ENCODE measurements around the gene C12orf75.
"Not testable (repeated sequence)": the region's sequence is repeated elsewhere in the genome, so short reads cannot be mapped to it uniquely, and the experiment has no call there.

Gene C12orf75

GRCh38 chr12:105330283-105330930 is at the start of gene C12orf75:
Gene C12orf75 (plus strand): TSS chr12:105330691. CDS start chr12:105330892, 201 bp downstream.
- peak; percentile 75 to 84 for DNase-seq (ENCODE audit: low read depth in 2 of 2)

- DNase-seq (ENCODE audit: low read depth in 2 of 2), result no peak
Observed at GRCh38 chr12:105280966-105281693, 49.4 kb upstream of the C12orf75 start.

DNA sequence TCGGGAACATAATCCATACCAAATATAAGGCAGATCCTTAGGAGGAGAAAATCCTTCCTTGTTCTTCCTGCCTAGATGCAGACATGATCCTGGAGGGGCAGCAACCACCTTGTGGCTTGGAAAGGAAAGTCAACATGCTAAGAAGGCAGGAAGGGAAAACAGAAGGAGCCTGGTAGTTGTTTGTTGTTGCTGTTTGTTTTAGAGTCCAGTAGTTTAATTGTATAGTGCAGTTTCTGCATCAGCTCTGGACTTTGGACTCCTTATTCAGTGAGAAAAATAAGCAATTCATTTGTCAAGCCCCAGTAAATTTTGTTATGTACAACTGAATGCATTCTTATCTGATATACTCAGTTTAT is 48.8 kb upstream of the C12orf75 start:
- DNase-seq (ENCODE audit: low read depth in 2 of 2), result no peak

DNA sequence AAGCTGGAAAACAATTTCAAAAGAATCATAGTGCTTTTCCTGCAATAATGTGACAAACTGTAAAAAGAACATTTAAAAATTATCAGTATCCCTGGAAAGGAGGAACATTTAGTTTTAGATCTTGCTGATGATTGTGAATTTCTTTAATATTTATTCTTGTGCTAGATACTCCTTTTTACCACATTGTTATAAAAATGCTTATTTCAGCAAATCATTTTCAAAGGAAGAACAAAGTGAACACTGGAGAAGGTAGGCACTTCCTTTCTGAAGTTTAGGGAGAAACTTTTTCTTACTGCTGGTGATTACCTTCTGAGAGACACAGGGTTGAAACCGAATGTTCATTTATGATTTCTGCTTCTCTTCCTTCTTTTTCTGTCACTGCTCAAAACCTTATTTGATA is 45.1 kb upstream of the C12orf75 start:
- DNase-seq (ENCODE audit: low read depth in 2 of 2), result no peak

DNA sequence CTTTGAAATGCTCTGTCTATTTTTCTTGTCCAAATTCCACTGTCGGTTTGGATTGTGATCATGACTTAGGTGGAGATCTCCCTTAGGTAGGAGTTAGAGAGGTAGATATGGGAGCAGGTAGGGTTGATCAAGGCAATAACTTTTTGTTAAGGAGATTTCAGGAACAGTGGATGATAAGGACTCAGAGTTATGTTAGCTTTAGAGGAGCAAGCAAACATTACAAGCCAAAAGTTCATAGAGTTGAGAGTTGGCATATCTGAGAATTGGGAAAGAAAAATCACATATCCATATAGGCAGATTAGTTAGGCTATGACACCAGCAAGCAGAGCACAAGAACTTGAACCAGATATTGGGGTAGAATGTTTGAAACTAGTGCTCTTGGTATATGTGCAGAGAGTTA is 43.1 kb upstream of the C12orf75 start:
- no peak for DNase-seq (ENCODE audit: low read depth in 2 of 2)

GRCh38 chr12:105288311-105288996 is 42.0 kb upstream of the C12orf75 start:
- DNase-seq (ENCODE audit: low read depth in 2 of 2), result no peak

DNA sequence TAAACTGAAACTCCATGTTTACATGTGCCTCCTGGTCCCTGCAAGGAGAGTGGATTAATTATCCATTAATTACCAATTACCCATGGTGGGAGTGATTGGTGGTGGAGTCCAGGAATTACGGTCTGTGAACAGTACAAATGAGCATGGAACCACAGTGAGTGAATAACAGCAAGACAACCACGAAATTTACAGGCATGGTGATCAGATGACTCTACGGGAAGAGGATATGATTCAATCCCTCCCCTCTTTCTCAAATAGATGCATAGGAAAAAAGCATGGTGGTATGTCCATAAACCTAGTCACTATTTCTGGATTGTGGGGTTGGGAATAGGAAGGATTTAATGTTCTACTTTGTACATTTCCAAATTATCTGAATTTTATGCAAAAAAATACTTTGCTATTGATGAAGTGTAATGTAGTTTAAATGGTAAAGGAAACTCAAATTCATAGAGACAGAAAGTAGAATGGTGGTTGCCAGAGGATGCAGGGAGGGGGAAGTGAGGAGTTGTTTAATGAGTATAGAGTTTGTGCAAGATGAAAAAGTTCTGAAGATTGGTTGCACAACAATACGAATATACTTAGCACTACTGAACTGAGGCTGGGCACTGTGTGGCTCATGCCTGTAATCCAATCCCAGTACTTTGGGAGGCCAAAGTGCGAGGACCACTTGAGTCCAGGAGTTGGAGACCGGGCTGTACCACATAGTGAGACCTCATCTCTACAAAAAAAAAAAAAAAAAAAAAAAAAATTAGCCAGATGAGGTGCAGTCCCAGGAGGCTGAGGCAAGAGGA is 41.2 kb upstream of the C12orf75 start:
- DNase-seq (ENCODE audit: low read depth in 2 of 2), result no peak

DNA sequence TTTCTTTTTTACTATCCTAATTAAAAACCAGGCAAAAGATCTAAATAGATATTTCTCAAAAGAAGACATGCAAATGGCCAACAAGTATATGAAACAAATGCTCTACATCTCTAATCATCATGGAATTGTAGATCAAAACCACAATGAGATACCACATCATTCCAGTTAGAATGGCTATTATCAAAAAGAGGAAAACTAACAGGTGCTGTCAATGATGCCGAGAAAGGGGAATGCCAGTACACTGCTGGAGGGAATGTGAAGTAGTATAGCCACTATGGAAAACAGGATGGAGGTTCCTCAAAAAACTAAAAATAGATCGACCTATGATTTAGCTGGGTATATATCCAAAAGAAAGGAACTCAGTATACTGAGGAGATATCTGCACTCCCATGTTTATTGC is 39.0 kb upstream of the C12orf75 start:
- DNase-seq (ENCODE audit: low read depth in 2 of 2), result no peak

GRCh38 chr12:105292705-105293104 is 37.8 kb upstream of the C12orf75 start:
- no peak for DNase-seq (ENCODE audit: low read depth in 2 of 2)

- no peak for DNase-seq (ENCODE audit: low read depth in 2 of 2)
Observed at GRCh38 chr12:105293187-105293586, 37.3 kb upstream of the C12orf75 start.

- no peak for DNase-seq (ENCODE audit: low read depth in 2 of 2)
Observed at GRCh38 chr12:105294161-105294560, 36.3 kb upstream of the C12orf75 start.

GRCh38 chr12:105294886-105295479 is 35.5 kb upstream of the C12orf75 start:
- DNase-seq (ENCODE audit: low read depth in 2 of 2), result no peak

DNA sequence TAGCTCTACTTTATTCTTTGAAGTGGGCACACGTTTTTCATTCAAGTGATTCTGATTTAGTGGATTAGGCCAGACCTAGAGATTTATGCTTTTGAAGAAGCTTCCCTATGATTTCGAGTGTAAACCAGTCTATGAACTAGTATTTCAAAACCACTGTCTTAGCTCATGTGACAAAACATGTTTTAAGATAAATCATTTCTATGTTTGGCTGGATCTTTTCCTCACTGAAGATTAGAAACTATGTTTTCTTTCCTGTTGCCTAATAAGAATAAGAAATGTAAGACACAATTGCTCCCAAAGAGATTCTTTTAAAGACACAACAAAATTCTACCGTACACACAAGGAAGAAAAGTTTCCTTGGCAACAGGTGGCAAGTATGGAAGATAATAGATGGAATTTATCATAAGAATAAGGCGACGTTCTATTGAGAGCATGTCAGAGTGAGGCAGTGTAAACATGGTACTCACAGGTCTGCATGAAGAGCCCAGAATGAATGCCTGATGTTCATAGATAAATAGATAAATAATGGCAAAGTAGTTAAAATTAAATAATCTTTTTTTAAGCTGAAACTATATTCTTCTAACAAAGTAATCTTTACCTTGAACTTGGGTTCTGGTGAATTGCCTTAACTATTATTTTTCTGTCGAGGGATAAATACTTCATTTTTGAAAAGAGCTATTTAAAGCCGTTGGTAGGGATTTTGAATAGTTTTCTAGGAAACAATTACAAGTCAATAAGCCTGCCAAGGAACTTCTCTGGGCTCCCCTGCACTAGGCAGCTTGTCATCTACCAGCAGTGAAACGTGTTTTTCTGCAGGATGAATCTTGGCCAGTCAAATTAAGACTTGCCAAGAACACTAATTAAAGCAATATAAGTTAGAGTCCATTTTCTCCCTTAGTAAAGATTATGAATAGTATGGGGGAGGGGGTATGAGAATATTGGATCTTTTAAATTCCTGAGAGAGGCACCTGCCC is 34.1 kb upstream of the C12orf75 start:
- DNase-seq (ENCODE audit: low read depth in 2 of 2), result no peak

DNA sequence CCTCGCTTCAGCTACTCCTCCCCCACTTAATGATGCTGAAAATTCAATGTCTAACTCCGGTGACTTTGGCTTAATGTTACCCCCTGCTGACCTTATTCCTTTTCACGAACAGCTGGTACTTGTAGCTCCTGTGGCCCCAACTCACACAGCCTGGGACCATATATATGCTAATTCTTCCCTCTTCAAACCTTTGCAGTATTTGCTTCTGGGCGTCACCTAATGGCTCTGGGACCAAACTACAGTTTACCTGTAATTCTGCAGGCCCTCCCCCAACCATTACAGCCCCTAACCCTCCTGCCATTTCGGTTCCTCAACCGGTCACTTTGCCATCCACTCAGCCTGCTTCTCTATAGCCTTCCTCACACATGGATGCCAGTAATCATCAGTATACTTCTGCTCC is 29.6 kb upstream of the C12orf75 start:
- DNase-seq (ENCODE audit: low read depth in 2 of 2), result no peak

- DNase-seq (ENCODE audit: low read depth in 2 of 2), result no peak
Observed at GRCh38 chr12:105301696-105302095, 28.8 kb upstream of the C12orf75 start.

DNA sequence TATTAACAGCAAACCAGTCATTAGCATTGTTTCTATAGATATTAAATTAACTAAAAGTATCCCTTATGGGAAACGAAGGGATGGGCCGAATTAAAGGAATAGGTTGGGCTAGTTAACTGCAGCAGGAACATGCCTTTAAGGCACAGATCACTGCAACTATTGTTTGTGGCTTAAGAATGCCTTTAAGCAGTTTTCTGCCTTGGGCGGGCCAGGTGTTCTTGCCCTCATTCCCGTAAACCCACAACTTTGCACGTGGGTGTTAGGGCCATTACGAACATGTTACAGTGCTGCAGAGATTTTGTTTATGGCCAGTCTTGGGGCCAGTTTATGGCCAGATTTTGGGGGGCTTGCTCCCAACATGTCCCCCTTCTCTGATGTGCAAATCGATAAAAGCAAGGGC is 27.5 kb upstream of the C12orf75 start:
- DNase-seq (ENCODE audit: low read depth in 2 of 2), result not testable (repeated sequence)

GRCh38 chr12:105304626-105305025 is 25.9 kb upstream of the C12orf75 start:
- not testable (repeated sequence) for DNase-seq (ENCODE audit: low read depth in 2 of 2)

DNA sequence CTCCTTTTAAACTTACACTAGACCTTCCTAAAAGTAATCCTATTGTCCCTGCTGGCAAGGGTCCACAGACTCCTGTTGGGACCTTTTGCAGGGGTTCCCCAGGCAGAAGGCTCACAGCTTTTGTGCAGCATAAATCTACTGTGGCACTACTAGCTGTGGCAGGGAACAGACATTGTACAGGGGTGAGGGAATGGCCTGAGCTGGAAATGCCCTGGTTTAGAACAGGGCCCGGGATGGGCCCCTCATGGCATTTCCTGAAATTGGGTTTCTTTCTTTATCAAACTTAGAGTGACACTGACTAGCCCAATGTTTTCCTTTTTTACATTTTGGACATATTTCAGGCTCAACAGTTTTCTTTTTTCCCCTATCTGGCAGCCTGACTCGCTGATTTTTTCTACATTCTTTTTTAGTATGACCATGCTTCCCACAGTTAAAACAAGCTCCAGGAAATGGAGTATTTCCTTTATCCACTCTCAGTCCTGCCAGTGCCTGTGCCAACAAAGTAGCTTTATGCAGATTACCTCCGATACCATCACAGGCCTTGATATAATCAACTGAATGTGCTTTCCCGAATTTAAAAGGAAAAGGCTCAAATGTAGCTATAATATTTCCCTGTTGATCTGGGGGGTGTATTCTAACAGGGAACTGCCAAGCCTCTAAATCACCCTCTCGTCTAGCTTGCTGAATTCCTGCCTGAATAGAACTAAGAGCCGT is 22.7 kb upstream of the C12orf75 start:
- not testable (repeated sequence) for DNase-seq (ENCODE audit: low read depth in 2 of 2)

GRCh38 chr12:105308839-105309238 is 21.7 kb upstream of the C12orf75 start:
- DNase-seq (ENCODE audit: low read depth in 2 of 2), result not testable (repeated sequence)

DNA sequence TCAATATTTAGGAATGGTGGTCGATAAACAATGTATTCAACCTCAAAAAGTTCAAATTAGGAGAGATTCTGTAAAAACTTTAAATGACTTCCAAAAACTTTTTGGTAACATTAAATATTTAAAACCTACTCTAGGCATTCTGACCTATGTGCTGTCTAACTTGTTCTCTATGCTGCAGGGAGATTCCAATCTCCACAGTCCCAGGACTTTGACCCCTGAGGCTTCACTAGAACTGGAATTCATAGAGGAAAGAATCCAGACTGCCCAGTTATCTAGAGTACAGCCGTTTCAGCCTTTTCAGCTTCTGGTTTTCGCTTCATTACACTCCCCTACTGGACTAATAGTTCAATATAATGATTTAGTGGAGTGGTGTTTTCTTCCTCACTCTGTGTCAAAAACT is 21.1 kb upstream of the C12orf75 start:
- DNase-seq (ENCODE audit: low read depth in 2 of 2), result not testable (repeated sequence)

All from stimulated activated CD4-positive, alpha-beta T cell treated with anti-CD3 and anti-CD28 coated beads, Interleukin-4, amount 100 ng/mL, for 48 hours (primary cell).